ENCODE results near the gene PER2.
A peak's percentile ranks its signal among the peaks of the same experiment; 100 is the strongest.

The PER2 gene

GRCh38 chr2:238203094-238203972 is 85.1 kb downstream of the PER2 start, which contains the start of gene ILKAP:
ILKAP (minus strand) TSS chr2:238203695; CDS start chr2:238203553, 142 bp downstream.
- DNase-seq (ENCODE audit: extremely low read depth, low read depth), result peak; percentile 49
- TF ChIP-seq CTCF (IDR thresholded peaks at IDR 0.05; ENCODE audit: low read depth, low read length), result no peak

GRCh38 chr2:238202326-238203093 is 85.9 kb downstream of the PER2 start:
- no peak for TF ChIP-seq CTCF (IDR thresholded peaks at IDR 0.05; ENCODE audit: low read depth, low read length)
- no peak for DNase-seq (ENCODE audit: extremely low read depth, low read depth)

Measured in AG09319 (cell line).